Stimulated activated CD8-positive, alpha-beta memory T cell treated with anti-CD3 and anti-CD28 coated beads, Interleukin-15, amount 100 ng/mL, for 1 hour (primary cell): ENCODE data around the gene PLA2G4A.

Source experiments
- DNase-seq: peaks from one replicate; pipeline ENCODE4 v3.0.0-alpha.2; 2020; ENCODE audit warnings: low read depth

Gene PLA2G4A

GRCh38 chr1:186978596-186979556 is 150.1 kb downstream of the PLA2G4A start:
- DNase-seq, result no peak

GRCh38 chr1:186980400-186980799 is 151.7 kb downstream of the PLA2G4A start:
- no peak for DNase-seq

GRCh38 chr1:186982116-186982515 is 153.4 kb downstream of the PLA2G4A start:
- no peak for DNase-seq

- DNase-seq, result no peak
These were observed 154.6 kb downstream of the PLA2G4A start for GRCh38 chr1:186983327-186983726.

- DNase-seq, result no peak
These were observed 156.2 kb downstream of the PLA2G4A start for GRCh38 chr1:186984959-186985358.

GRCh38 chr1:186985889-186986491 is 157.2 kb downstream of the PLA2G4A start:
- no peak for DNase-seq

GRCh38 chr1:186987065-186987464 is 158.3 kb downstream of the PLA2G4A start:
- no peak for DNase-seq

- DNase-seq, result no peak
These were observed 159.0 kb downstream of the PLA2G4A start for GRCh38 chr1:186987769-186988168.

- no peak for DNase-seq
These were observed 165.2 kb downstream of the PLA2G4A start for GRCh38 chr1:186993996-186994395.

- no peak for DNase-seq
These were observed 166.1 kb downstream of the PLA2G4A start for GRCh38 chr1:186994897-186995296.

GRCh38 chr1:186996816-186997215 is 168.1 kb downstream of the PLA2G4A start:
- no peak for DNase-seq

GRCh38 chr1:186997877-186998276 is 169.1 kb downstream of the PLA2G4A start:
- DNase-seq, result no peak

- no peak for DNase-seq
These were observed 170.8 kb downstream of the PLA2G4A start for GRCh38 chr1:186999506-186999905.

GRCh38 chr1:187001198-187001889 is 172.6 kb downstream of the PLA2G4A start:
- no peak for DNase-seq

- no peak for DNase-seq
These were observed 174.6 kb downstream of the PLA2G4A start for GRCh38 chr1:187003353-187003752.

- DNase-seq, result no peak
These were observed 178.1 kb downstream of the PLA2G4A start for GRCh38 chr1:187006896-187007295.

- DNase-seq, result no peak
These were observed 180.6 kb downstream of the PLA2G4A start for GRCh38 chr1:187009320-187009719.

GRCh38 chr1:187010571-187011309 is 182.0 kb downstream of the PLA2G4A start:
- no peak for DNase-seq

- DNase-seq, result no peak
These were observed 184.9 kb downstream of the PLA2G4A start for GRCh38 chr1:187013582-187014200.

GRCh38 chr1:187018291-187018690 is 189.5 kb downstream of the PLA2G4A start:
- no peak for DNase-seq

- DNase-seq, result no peak
These were observed 198.5 kb downstream of the PLA2G4A start for GRCh38 chr1:187027253-187027652.
